IPS-NIHi7 (cell line): ENCODE data around the gene USP15.

ENCODE experiments used
- DNase-seq: peaks from one replicate; pipeline ENCODE4 v3.0.0; 2012; ENCODE audit warnings: mixed read lengths; ENCODE audit errors: extremely low spot score

USP15 gene

DNA sequence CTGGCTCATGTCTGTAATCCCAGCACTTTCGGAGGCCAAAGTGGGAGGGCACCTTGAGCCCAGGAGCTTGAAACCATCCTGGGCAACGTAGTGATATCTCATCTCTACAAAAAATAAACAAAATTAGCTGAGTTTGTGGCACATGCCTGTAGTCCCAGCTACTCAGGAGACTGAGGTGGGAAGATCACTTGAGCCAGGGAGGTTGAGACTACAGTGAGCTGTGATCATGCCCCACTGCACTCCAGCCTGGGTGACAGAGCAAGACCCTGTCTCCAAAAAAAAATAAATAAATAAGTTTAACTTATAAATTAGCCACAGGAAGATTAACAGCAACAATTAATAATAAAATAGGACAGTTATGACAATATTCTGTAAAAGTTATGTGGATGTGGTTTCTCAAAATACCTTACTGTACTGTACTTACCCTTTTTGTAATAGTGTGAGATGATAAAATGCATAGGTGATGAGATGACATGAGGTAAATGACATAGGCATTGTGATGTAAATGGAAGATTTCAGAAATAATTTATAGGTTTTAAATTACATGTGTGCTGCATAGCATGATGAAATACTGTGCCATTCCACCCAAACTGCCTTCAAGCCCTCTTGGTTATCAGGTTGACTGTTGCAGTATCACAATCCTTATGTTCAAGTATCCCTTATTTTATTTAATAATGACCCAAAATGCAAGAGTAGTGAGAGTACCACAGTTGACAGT is 22.0 kb downstream of the USP15 start:
- DNase-seq = no peak

DNA sequence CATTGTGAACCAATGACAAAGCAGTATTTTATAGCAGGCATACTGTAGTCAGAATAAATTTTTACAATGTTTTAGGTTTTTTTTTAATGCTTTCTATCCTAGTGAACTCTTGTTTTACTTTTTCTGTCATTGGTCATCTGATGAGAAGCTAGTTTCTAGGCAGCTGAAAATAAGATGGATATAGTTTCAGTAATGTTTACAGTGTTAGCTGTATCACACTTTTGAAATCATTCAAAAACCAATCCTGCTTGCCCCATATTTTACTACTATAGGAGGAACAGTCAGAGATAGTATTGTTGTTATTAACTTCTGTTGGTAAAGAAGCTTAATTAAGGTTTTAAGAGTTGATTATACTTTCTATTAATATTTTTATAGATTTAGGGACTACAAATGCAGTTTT is 24.5 kb downstream of the USP15 start:
- no peak for DNase-seq

DNA sequence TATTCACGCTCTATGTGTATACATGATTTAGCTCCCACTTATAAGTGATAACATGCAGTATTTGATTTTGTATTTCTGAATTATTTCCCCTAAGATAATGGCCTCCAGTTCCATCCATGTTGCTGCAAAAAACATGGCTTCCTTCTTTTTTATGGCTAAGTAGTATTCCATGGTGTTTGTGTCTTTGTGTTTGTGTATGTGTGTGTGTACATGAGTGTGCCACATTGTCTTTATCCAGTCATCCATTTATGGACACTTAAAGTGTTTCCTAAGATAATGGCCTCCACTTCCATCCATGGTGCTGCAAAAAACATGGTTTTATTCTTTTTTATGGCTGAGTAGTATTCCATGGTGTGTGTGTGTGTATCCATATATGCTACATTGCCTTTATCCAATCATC is 25.1 kb downstream of the USP15 start:
- no peak for DNase-seq

DNA sequence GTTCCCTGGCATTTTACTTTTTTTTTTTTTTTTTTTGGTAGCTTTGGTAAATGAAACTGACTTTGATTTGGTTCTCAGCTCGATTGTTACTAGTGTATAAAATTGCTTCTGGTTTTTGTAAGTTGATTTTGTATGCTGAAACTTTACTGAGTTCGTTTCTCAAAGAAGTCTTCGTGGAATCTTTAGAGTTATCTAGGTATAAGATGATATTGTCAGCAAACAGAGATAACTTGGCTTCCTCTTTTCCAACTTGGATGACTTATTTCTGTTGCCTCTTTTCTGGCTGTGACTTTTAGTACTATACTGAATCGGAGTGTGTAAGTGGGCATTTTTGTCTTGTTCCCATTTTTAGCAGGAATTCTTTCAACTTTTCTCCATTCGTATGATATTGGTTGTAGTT is 28.1 kb downstream of the USP15 start:
- no peak for DNase-seq

DNA sequence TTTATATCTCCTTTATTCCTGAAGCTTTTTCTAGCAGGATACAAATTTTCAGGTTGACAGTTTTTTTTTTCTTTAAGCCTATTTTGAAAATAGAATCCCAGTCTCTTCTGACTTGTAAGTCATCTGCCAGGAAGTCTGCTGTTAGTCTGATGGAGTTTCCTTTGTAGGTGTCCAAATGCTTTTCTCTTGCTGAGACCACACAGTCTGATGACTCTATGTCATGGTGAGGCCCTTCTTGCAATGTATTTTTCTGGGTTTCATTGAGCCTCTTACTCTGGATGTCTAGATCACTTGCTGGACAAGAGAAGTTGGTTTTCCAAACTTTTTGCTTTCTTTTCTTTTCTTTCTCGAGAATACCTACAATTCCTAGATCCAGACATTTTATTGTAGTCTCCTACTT is 30.6 kb downstream of the USP15 start:
- DNase-seq = no peak

DNA sequence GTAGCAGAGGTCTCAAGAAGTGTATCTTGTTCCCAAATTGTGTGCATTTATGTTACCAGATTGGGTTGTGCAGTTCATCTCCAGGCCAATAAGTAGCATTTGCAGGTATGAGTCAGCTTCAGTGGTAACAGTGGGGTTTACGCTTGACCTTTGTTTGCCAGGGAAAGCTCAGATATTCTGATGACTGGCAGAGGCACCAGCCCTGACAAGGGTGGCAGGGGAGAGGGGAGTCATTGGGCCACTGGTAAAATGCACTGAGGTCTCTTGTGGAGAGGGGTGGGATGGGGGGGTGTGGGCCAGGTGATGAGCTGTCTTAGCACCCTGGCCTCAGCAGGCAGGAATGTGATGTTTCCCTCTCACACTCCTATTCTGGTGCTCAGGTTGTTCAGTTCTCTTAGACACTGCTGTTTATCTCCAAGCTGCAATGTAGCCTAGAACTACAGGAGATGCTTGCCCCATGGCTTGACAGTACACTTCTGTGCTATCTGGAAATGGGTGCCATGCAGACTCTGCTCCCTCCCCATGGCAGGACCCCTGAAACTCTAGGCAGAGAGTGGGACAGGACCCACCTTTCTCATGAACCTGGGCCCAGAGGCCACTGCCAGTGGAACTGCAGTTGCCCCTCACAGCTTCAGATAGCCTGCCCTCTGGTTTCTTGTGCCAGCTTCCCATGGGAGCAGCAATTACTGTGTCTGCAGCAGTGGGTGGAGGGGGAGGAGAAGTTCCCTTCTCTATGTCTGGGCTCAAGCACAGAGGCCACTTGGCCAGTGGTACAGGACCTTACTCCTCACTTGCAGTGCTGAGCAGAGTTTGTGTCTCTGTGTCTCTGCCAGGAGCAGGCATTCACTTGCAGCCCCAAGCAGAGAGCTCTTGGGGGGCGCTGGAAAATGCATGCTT is 31.9 kb downstream of the USP15 start:
- no peak for DNase-seq

DNA sequence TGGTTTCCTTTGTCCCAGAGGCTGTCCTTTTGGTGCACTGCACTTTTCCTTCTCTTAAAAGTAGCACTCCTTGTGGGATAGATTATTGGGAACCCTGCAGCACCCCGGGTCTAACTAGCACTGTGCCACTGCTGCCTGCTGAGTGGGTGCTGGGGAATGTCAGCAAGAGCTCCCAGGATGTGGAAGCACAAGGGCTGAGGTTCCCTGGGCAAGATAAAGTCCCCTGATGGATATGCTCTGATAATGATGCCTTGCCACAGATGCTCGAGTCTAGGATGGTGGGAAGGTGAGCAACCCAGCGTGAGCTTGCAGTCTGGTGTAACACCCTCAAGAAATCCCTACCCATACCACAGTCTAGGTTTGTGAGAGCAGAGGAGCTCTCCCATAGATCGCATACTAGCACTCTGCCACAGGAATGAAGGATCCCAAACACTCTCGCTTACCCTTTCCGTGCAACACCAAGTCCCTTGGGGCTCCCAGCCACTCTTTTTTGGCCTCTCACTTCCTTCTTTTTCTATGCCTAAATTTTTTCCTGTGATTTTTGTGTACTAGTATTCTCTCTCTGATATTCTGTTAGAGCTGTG is 32.6 kb downstream of the USP15 start:
- DNase-seq = no peak

DNA sequence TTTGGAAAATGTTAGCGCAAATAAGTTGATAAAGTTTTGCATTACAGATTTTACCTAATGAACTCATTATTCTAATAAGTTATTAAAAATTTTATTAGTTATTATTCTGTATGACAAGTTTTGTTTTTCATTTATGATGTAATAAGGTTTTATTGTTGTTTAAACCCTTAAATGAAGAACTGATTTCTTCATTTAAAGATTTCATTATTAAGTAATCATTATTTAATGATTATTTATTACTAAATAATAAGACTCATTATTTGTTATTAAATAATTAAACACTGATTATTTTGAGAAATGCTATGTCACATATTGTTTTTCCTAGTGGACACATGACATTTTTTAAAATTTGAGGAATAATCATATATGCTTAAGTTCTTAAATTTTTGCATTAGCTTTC is 34.2 kb downstream of the USP15 start:
- no peak for DNase-seq

DNA sequence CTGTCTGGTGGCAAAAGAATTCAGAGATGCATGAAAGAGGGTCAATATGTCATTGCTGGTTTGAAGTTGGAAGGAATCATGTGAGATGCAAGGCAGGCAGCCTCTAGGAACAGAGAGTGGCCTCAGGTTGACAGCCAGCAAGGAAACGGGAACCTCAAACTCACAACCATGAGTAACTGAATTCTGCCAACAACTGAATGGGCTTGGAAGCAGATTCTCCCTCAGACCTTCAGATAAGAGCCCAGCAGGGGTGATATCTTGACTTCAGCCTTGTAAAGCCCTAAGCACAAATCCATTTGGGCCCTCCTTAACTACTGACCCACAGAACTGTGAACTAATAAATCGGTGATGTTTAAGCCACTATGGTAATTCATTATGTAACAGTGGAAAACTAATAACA is 35.8 kb downstream of the USP15 start:
- no peak for DNase-seq

DNA sequence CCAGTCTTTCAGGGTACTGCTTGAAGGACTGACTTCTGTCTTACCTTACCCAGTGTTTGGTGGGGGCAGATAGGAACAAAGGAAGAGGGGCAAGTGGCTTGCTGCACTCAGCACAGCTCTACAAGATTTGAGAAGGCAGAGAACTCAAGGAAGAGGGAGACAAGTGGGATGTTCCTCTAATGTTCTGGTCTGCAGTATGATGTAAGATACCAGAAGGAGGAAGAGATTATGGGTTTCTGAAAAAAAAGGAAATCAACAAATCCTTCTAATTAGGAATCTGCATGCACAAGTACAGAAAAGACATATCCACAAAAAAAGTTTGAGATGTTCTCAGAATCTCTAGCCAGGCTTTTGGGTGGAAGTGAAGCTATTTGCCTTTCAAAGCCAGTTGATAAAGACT is 37.1 kb downstream of the USP15 start:
- no peak for DNase-seq

DNA sequence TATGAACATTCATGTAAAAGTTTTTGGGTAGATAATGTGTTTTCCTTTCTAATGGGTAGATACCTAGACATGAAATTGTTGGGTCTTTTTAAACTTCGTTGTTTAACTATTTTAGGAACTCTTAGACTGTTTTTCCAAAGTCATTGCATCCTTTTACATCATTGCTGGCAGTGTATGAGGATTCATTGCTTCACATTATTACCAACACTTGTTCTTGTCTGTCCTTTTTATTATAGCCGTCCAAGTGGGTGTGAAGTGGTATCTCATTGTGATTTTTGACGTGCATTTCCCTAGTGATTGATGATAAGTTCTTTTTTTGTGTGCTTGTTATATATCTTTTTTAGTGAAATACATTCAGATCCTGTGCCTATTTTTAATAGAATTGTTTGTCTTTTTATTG is 39.4 kb downstream of the USP15 start:
- DNase-seq = no peak

DNA sequence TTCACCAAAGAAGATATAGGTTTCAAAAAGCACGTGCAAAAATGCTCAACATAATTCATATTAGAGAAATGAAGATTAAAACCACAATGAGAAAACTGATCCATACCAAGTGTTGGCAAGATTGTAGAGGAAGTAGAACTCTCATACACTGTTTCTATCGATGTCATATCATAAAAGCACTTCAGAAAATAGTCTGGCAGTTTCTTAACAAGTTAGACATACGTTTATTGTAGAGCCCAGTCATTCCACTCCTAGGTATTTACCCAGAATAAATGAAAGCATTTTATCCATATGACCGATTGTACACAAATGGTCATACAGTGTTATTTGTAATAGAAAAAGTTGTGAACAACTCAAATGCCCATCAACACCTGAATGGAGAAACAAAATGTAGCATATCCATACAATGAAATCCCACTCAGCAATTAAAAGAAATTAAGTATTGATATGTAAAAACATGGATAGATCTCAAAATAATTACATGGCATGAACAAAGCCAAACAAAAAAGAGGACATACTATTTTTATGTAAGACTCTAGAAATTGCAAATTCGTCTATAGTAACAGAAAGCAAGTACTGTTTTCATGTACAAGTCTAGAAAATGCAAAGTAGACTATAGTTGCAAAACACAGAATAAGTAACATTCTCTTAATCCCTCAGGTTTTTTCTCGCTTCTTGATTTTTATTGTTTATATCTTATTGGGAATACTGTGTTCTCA is 41.0 kb downstream of the USP15 start:
- DNase-seq = no peak

DNA sequence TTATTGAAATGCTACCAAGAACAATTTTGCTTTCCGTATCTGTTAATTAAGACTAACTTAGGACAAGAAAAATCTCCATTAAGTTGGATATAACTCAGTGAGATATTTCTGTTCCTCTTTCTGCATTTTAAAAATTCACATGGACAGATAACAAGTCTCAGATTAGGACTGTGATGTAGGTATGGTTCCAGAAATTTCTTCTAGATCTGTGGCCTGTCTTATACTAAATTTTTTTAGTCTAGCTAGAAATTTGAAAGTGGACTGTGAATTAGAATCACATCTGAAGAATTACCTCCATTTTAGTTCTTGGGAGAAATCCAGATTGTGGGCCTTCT is 41.6 kb downstream of the USP15 start:
- DNase-seq = no peak

DNA sequence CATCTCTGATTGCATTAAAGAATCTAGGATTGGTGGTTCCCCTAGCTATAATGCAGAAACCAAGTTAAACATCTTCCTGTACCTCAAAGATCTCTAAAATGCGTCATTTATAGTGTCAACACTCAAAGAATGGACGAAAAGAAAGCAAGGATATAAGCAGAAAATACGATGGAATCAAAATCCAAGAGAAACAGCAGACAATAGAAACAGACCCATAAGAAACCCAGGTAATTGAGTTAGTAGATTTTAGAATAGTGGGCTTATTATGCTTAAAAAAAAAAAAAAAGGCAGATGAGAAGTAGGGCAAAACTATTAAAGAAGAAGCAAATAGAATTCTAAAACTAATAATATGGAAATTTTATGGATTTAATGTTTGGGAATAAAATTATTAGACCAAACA is 44.4 kb downstream of the USP15 start:
- DNase-seq = no peak

DNA sequence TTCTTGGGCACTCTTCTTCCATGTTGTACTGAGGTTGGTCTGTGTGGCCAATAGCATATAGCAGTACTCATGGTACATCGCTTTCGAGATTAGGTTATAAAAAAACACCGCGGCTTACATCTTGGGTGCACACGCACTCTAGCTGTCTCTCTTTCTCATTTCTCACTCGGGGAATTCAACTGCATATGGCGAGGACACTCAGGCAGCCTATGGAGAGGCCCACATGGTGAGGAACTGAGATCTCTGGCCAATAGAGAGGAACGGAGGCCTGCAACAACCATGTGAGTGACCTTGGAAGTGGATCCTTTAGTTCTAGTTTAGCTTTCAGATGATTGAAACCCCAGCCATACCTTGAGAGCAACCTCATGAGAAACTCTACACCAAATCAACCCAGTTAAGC is 45.6 kb downstream of the USP15 start:
- DNase-seq = no peak

DNA sequence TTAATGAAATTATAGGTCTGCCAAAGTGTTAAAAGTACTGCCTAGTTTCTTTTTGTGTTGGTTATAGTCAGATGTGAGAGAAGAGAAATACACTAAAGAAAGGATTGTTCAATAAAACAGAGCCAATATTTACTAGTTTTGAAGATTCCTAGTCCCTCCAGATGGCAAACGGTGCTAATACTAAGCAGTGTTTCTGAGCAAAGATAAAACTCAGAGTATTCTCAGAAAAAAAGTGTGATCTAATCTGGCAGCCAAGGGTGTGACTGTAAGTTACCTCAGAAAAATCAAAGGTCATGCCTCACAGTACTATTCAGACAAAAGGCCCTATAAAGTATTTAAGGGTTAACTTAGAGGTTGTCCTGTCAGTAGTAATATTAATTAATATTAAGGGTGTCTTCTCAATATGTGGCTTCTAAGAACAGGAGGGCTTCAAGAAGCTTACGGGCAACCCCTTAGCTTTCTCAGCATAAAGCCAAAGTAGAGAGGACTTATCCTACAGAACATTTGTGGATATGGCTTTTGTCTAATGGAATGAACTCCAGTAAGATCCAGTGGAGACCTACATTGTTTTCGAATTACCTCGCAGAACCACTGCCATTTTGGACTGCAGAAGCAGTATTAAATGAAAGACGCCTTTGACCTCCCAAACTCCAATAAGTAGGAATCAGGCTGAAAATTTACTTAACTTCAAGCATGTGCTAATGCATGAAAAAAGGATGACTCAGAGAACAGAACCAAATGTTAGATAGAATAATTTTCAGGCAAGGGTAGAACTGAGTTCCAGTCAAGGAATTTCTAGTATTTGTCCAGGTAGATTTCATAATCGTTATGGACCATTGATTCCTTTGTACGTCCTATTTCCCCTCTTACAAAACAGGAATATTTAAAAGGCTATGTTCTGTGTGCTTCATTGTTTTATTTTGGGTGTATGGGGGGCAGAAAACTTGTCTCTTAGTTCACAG is 46.6 kb downstream of the USP15 start:
- DNase-seq = no peak

DNA sequence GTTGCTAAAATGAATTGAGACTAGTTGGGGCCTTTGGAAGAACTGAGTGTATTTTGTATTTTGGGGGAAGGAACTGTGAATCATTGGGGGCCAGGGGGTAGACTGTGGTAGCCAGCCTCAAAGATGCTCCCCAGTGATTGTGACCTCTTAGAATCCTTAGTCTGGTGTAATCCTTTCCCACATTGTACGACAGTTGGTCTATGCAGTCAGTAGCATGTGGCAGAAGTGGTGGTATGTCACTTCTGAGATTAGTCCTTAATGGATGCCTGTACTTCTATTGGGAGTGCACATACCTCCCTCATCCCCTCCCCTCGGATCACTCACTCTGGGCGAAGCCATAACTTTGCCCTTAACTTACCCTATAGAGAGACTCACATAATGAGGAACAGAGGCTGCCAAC is 48.0 kb downstream of the USP15 start:
- no peak for DNase-seq

DNA sequence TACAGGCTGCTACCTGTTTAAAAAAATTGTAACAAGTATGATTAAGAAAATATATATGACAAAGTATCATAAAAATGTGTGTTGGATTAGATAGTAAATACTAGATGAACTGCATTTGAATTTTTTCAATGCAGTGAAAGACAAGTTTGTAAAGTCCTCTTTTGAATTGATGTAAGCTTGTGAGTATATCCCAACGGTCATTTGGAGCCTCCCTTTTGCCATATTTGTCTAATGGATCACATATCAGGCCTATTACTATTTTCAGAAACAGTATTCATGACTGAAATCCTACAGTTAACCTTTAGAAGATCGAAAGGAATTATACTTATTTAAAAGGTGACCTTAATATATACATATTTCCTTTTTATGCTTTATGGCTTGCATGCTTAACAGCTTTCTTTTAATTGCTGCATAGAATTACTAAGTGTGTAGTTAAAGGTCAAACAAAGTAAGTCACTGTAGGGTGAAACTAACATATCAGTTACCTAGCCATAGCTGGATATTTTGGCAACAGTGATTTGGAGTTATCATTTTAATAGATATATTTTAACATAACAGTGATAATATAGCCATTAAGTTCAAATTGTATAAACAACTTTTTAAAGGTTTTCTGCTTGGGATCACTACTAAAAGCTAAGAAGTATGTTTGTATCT is 53.6 kb downstream of the USP15 start:
- no peak for DNase-seq

DNA sequence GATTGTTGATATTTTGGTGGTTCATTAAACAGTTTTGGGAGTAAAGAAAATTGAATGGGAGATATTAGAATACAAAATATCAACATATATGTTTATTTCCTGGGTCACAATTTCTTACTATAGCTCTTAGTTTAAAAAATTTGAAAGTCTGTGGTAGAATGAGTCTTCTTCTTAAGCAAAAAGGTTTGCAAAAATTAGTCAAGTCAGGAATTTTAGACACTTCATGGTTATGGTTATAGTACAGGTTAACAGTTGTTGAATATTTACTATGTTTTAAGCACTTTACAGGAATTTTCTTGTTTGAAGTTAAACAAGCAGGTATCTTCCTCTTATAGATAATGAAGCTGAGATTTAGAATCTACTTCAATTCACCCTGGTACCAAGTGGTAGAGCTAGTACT is 56.8 kb downstream of the USP15 start:
- no peak for DNase-seq

DNA sequence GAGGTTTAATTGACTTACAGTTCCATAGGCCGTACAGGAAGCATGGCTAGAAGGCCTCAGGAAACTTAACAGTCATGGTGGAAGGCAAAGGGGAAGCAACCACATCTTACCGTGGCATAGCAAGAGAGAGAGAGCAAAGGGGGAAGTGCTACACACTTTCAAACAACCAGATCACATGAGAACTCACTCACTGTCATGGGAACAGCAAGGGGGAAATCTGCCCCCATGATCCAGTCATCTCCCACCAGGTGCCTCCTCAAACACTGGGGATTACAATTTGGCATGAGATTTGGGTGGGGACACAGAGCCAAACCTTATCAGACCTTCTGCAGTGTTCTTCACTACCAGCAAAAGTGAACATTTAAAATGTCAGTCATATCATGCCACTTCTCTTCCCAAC is 58.9 kb downstream of the USP15 start:
- no peak for DNase-seq

DNA sequence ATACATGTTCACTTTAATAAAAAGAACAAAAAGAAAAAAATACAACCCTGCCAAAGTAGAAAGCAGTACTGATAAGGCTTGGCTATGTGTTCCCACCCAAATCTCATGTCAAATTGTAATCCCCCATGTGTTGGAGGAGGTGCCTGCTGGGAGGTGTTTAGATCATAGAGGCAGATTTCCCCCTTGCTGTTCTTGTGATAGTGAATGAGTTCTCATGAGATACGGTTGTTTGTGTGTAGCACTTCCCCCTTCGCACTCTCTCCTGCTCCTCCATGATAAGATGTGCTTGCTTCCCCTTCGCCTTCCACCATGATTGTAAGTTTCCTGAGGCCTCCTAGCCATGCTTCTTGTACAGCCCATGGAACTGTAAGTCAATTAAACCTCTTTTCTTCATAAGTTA is 59.9 kb downstream of the USP15 start:
- DNase-seq = no peak
